Esophagus squamous epithelium (tissue), 5 donors: Measurements from ENCODE around the gene SWAP70. TPM values are rescaled to one million over a fixed set of nuclear protein-coding genes. Genes with fewer than 3 reads are reported as not detected.

ENCODE experiments used
- DNase-seq: peaks from one replicate; lab custom pipeline; 2025; lab: John Stamatoyannopoulos, UW
- H3K27ac ChIP-seq, 4 donors: fragments of 200-600 bp; sonication (generic); one replicate each; pipeline ENCODE4 v1.5.1; 2016 to 2019; ENCODE audit warnings: mild to moderate bottlenecking in 1 of 4
- H3K27me3 ChIP-seq, 4 donors: fragments of 200-600 bp; sonication (generic); 1 replicate in 3 of 4; 2 replicates in 1 of 4; pipeline versions ENCODE4 v1.5.1 to v1.6.0; 2017 to 2021; ENCODE audit warnings: antibody characterized with exemption in 1 of 4
- H3K36me3 ChIP-seq, 3 donors: fragments of 200-600 bp; sonication (generic); one replicate each; pipeline ENCODE4 v1.5.1; 2016 to 2019
- H3K4me1 ChIP-seq, 3 donors: fragments of 200-600 bp; sonication (generic); one replicate each; pipeline ENCODE4 v1.5.1; 2017 to 2019
- H3K4me3 ChIP-seq, 4 donors: fragments of 200-600 bp; sonication (generic); 1 replicate in 3 of 4; 2 replicates in 1 of 4; pipeline ENCODE4 v1.5.1; 2016 to 2019; ENCODE audit warnings: mild to moderate bottlenecking in 2 of 4, moderate library complexity in 1 of 4
- H3K9me3 ChIP-seq, 3 donors: fragments of 200-600 bp; sonication (generic); one replicate each; pipeline ENCODE4 v1.5.1; 2016 to 2019
- POLR2A ChIP-seq, 4 donors: fragments of 450-650 bp; IDR thresholded peaks; one replicate each; pipeline ENCODE4 v1.6.1; 2017; ENCODE audit warnings: antibody characterized with exemption in 4 of 4, mild to moderate bottlenecking in 4 of 4, moderate library complexity in 3 of 4
- WGBS, 2 donors: methylation state at CpG; one replicate each; pipeline ENCODE4 v1.1.5; 2018; 5-methylcytosine and 5-hydroxymethylcytosine counted together
- intact Hi-C: fragments of 100-400 bp; cut with DNase I; formaldehyde crosslinking; loops from one replicate; pipeline ENCODE4 v1.15.0; 2022
- total RNA-seq, 4 donors: library from RNA; depleted of rRNA; stranded (reverse); fragments of >200 nt; gene quantifications; one replicate each; pipeline ENCODE4 v1.1.0, GENCODE V29; 2016
- TF ChIP-seq, protein P1 (sequence below), 6 experiments: fragments of 450-650 bp in 4 of 6; fragments of 200-600 bp in 2 of 6; sonication (generic) in 2 of 6; IDR thresholded peaks; one replicate each; pipeline ENCODE4 v1.5.1; 2016 to 2019; ENCODE audit warnings: antibody characterized with exemption in 6 of 6, mild to moderate bottlenecking in 4 of 6, moderate library complexity in 4 of 6
- donor health status: DM: yes; HTN: yes; CAD: no.

SWAP70 gene
- total RNA-seq, 4 donors from 2014 or later = 15.1 to 27.5 (median 17.7) TPM

- H3K4me3 ChIP-seq = no peak overlapping the region
- intact Hi-C loops = no loop called here
- no peaks in the 10 kb centered on the region for H3K36me3 ChIP-seq
- 85 to 86% methylated on average over 4 of the region's 4 CpGs for WGBS, 2 donors
- H3K4me1 ChIP-seq = peaks cover 0 to under 1% (median 0%) of the 10 kb centered on the region in 3 donors
- H3K27ac ChIP-seq = no peak overlapping the region
- no peaks in the 10 kb centered on the region for H3K9me3 ChIP-seq
- H3K27me3 ChIP-seq = no peaks in the 10 kb centered on the region
- no peak for DNase-seq
- no peak for TF ChIP-seq POLR2A (IDR thresholded peaks at IDR 0.05)
- TF ChIP-seq, protein P1, sequence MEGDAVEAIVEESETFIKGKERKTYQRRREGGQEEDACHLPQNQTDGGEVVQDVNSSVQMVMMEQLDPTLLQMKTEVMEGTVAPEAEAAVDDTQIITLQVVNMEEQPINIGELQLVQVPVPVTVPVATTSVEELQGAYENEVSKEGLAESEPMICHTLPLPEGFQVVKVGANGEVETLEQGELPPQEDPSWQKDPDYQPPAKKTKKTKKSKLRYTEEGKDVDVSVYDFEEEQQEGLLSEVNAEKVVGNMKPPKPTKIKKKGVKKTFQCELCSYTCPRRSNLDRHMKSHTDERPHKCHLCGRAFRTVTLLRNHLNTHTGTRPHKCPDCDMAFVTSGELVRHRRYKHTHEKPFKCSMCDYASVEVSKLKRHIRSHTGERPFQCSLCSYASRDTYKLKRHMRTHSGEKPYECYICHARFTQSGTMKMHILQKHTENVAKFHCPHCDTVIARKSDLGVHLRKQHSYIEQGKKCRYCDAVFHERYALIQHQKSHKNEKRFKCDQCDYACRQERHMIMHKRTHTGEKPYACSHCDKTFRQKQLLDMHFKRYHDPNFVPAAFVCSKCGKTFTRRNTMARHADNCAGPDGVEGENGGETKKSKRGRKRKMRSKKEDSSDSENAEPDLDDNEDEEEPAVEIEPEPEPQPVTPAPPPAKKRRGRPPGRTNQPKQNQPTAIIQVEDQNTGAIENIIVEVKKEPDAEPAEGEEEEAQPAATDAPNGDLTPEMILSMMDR (IDR thresholded peaks at IDR 0.05) = no peak
These were observed 17.6 kb upstream of the SWAP70 start for GRCh38 chr11:9646324-9646723.

- Histone ChIP-seq H3K4me1 (peaks cover 0 to 11% (median 4%) of the 10 kb centered on the region in 3 donors), H3K27ac (no peak overlapping the region), H3K4me3 (no peak overlapping the region), H3K27me3 (no peaks in the 10 kb centered on the region), H3K36me3 (no peaks in the 10 kb centered on the region), H3K9me3 (no peaks in the 10 kb centered on the region)
- WGBS, 2 donors = 40 to 73% methylated on average over 7 of the region's 7 CpGs
- no peak for DNase-seq
- intact Hi-C loops = no loop called here
- TF ChIP-seq POLR2A (IDR thresholded peaks at IDR 0.05) = no peak
- TF ChIP-seq, protein P1 (IDR thresholded peaks at IDR 0.05) = no peak
These were observed 12.4 kb upstream of the SWAP70 start for GRCh38 chr11:9651481-9651880.

DNA sequence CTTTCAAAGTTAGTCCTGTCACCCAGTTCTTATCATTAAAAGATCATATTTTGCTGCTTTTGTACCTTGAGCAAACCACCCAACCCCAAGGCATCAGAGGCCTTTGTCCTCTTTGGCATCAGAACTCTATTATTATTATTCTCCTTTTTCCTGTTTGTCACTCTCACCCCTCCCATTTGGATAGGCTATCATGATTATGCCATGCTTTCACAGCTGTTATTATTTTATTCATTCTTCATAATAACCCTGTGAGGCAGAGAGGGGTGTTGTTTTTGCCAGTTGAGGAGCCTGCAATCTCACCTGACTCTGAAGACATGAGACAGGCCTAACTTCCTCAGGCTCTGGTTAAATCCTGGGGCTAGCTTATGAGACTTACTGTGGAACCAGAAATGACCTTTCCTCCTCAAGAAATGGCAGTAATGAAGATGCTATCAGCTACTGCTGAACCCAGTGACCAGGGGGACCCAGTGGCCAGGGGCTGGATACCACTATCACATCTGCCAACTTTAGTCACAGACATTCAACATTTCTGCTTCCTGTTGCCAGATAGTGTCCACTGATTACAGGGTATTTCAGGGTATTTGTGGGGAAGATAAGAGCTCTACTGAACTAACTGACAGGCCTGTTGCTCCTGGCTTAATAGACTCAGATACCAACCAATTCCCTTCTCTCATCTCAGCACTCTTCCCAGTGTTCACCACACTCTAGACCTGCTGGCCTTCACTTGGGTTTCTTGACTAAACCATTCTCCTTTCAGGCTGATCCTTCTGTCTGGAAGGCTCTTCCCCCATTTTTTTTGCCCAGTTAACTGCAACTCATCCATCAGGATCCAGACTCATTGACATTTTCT, 11.8 kb upstream of the SWAP70 start:
- H3K27me3 ChIP-seq = no peaks in the 10 kb centered on the region
- H3K4me1 ChIP-seq = peaks cover 0 to 11% (median 4%) of the 10 kb centered on the region in 3 donors
- TF ChIP-seq, protein P1 (IDR thresholded peaks at IDR 0.05) = no peak
- TF ChIP-seq POLR2A (IDR thresholded peaks at IDR 0.05) = no peak
- intact Hi-C loops = no loop called here
- no peak overlapping the region for H3K4me3 ChIP-seq
- H3K27ac ChIP-seq = peak overlapping the region in 1 of 4 donors; percentile 16
- H3K9me3 ChIP-seq = no peaks in the 10 kb centered on the region
- no peak for DNase-seq
- no peaks in the 10 kb centered on the region for H3K36me3 ChIP-seq

- H3K4me1 ChIP-seq = peaks cover 0 to 11% (median 4%) of the 10 kb centered on the region in 3 donors
- intact Hi-C loops = no loop called here
- TF ChIP-seq POLR2A (IDR thresholded peaks at IDR 0.05) = no peak
- TF ChIP-seq, protein P1 (IDR thresholded peaks at IDR 0.05) = no peak
- WGBS, 2 donors = 69 to 87% methylated on average over 2 of the region's 2 CpGs
- no peaks in the 10 kb centered on the region for H3K9me3 ChIP-seq
- no peaks in the 10 kb centered on the region for H3K36me3 ChIP-seq
- H3K27me3 ChIP-seq = no peaks in the 10 kb centered on the region
- H3K27ac ChIP-seq = no peak overlapping the region
- H3K4me3 ChIP-seq = no peak overlapping the region
- no peak for DNase-seq
These were observed 10.0 kb upstream of the SWAP70 start for GRCh38 chr11:9653871-9654270.

DNA sequence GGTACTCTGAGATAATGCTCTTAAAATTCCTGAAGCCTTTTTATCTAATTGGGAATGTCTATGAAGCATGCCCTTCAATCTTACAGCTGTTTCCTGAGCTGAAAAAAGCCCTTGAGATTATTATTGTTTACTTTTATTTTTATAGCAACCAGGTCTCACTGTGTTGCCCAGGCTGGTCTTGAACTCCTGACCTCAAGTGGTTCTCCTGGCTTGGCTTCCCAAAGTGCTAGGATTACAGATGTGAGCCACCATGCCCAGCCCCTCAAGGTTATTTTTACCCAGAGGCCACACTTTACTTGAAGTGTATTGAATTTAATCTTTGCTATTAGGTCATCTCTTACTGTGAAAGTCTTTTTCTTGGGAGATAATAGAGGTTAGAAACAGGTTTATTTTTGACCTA, 7.0 kb upstream of the SWAP70 start:
- intact Hi-C loops = no loop called here
- DNase-seq = no peak
- Histone ChIP-seq H3K4me3 (no peak overlapping the region), H3K27me3 (no peaks in the 10 kb centered on the region), H3K9me3 (no peaks in the 10 kb centered on the region), H3K27ac (no peak overlapping the region), H3K4me1 (peaks cover 0 to 5% (median 4%) of the 10 kb centered on the region in 3 donors), H3K36me3 (no peaks in the 10 kb centered on the region)
- TF ChIP-seq, protein P1 (IDR thresholded peaks at IDR 0.05) = no peak
- no peak for TF ChIP-seq POLR2A (IDR thresholded peaks at IDR 0.05)
